Neural progenitor cell (in vitro differentiated cells): ENCODE data around the gene TCF7. TPM values are rescaled to one million over a fixed set of nuclear protein-coding genes. Genes with fewer than 3 reads are reported as not detected.

Experiments used
- DNase-seq: peaks from one replicate; pipeline ENCODE4 v3.0.0-alpha.2; 2016; ENCODE audit warnings: low spot score
- H2AFZ ChIP-seq: fragments of 200-600 bp; sonication (generic); replicated peaks from 2 replicates; pipeline ENCODE4 v1.6.1; 2016; ENCODE audit warnings: antibody characterized with exemption
- H3F3A ChIP-seq: fragments of 200-600 bp; sonication (generic); 2 replicates; pipeline ENCODE4 v1.6.1; 2016; ENCODE audit warnings: antibody characterized with exemption, low read depth
- H3K27ac ChIP-seq: fragments of 200-600 bp; sonication (generic); 2 replicates; pipeline ENCODE4 v1.5.1; 2016; ENCODE audit warnings: mild to moderate bottlenecking
- H3K27me3 ChIP-seq: fragments of 200-600 bp; sonication (generic); 2 replicates; pipeline ENCODE4 v1.6.1; 2016; ENCODE audit warnings: mild to moderate bottlenecking, moderate library complexity
- H3K36me3 ChIP-seq: fragments of 200-600 bp; sonication (generic); 2 replicates; pipeline ENCODE4 v1.5.1; 2016
- H3K4me1 ChIP-seq: fragments of 200-600 bp; sonication (generic); 2 replicates; pipeline ENCODE4 v1.6.1; 2016; ENCODE audit warnings: mixed run types
- H3K4me2 ChIP-seq: fragments of 200-600 bp; sonication (generic); 2 replicates; pipeline ENCODE4 v1.6.1; 2016
- H3K4me3 ChIP-seq: fragments of 200-600 bp; sonication (generic); 2 replicates; pipeline ENCODE4 v1.5.1; 2016
- H3K79me2 ChIP-seq: fragments of 200-600 bp; sonication (generic); 2 replicates; pipeline ENCODE4 v1.6.1; 2016; ENCODE audit warnings: low read depth
- H3K9ac ChIP-seq: fragments of 200-600 bp; sonication (generic); 2 replicates; pipeline ENCODE4 v1.6.1; 2016
- H3K9me3 ChIP-seq: fragments of 200-600 bp; sonication (generic); 2 replicates; pipeline ENCODE4 v1.5.1; 2016; ENCODE audit warnings: low read depth
- H4K20me1 ChIP-seq: fragments of 200-600 bp; sonication (generic); 2 replicates; pipeline ENCODE4 v1.6.1; 2016; ENCODE audit warnings: low read depth
- H3K27ac Mint-ChIP-seq: 3 replicates; pipeline ENCODE4 v1.8.0; 2021; ENCODE audit warnings: mixed read lengths
- H3K27me3 Mint-ChIP-seq: 2 replicates; pipeline ENCODE4 v1.8.0; 2022; ENCODE audit warnings: low read depth, mild to moderate bottlenecking, inconsistent platforms, moderate library complexity, mixed read lengths; ENCODE audit not compliant: insufficient read depth
- H3K36me3 Mint-ChIP-seq: 3 replicates; pipeline ENCODE4 v1.8.0; 2021; ENCODE audit warnings: mixed read lengths
- H3K4me1 Mint-ChIP-seq: 3 replicates; pipeline ENCODE4 v1.8.0; 2021; ENCODE audit warnings: mixed read lengths
- H3K4me3 Mint-ChIP-seq: 3 replicates; pipeline ENCODE4 v1.8.0; 2021; ENCODE audit warnings: mild to moderate bottlenecking, moderate library complexity, mixed read lengths
- H3K9me3 Mint-ChIP-seq: 3 replicates; pipeline ENCODE4 v1.8.0; 2020; ENCODE audit warnings: mixed read lengths
- EZH2 ChIP-seq: fragments of 200-600 bp; sonication (generic); IDR thresholded peaks from 2 replicates; pipeline ENCODE4 v1.6.1; 2017; ENCODE audit warnings: antibody characterized with exemption, mild to moderate bottlenecking, moderate library complexity
- EZH2phosphoT487 ChIP-seq: fragments of 200-600 bp; sonication (generic); IDR thresholded peaks from 2 replicates; pipeline ENCODE4 v1.6.1; 2017; ENCODE audit warnings: antibody characterized with exemption
- total RNA-seq: library from RNA; depleted of rRNA; stranded (reverse); fragments of >200 nt; gene quantifications from 2 replicates; pipeline ENCODE4 v1.2.3, GENCODE V29; 2015; ENCODE audit warnings: low replicate concordance
- TF ChIP-seq, protein P1 (sequence below): fragments of 200-600 bp; sonication (generic); IDR thresholded peaks from 2 replicates; pipeline ENCODE4 v1.5.1; 2017; ENCODE audit warnings: antibody characterized with exemption, mild to moderate bottlenecking

TCF7 gene
- total RNA-seq, 1 donor from 2014 or later, result 0.73 TPM

DNA sequence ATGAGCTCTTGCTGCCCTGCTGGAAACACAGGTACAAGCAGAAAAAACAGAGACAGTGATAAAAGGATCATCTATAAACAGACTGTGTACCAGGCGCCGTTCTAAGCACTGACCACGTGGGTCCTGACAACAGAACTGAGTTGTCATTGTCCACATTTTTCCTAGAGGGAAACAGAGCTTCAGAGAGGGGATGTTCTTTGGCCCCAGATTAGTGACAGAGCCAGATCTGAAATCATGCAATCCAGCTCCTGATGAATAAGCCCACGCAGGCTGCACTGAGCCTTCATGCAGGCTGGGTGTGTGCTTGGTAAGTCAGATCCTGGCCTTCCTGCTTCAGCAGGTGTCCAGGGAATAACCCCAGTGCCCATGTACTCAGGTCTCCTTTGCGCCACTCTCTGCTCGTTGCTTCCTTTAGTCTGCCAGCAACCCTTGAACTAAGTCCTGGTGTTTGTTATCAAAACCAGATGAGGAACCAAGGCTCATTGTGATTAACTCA lies 22.8 kb upstream of the TCF7 start:
- TF ChIP-seq EZH2, result no peak
- TF ChIP-seq EZH2phosphoT487, result no peak
- TF ChIP-seq, protein P1, sequence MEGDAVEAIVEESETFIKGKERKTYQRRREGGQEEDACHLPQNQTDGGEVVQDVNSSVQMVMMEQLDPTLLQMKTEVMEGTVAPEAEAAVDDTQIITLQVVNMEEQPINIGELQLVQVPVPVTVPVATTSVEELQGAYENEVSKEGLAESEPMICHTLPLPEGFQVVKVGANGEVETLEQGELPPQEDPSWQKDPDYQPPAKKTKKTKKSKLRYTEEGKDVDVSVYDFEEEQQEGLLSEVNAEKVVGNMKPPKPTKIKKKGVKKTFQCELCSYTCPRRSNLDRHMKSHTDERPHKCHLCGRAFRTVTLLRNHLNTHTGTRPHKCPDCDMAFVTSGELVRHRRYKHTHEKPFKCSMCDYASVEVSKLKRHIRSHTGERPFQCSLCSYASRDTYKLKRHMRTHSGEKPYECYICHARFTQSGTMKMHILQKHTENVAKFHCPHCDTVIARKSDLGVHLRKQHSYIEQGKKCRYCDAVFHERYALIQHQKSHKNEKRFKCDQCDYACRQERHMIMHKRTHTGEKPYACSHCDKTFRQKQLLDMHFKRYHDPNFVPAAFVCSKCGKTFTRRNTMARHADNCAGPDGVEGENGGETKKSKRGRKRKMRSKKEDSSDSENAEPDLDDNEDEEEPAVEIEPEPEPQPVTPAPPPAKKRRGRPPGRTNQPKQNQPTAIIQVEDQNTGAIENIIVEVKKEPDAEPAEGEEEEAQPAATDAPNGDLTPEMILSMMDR, result no peak
- H3K9me3 ChIP-seq, result no peaks in the 10 kb centered on the region
- no peaks in the 10 kb centered on the region for H3K27me3 ChIP-seq
- no peaks in the 10 kb centered on the region for H3K36me3 ChIP-seq
- H3K4me3 ChIP-seq, result no peak overlapping the region
- no peak overlapping the region for H2AFZ ChIP-seq
- no peak for DNase-seq
- H3K36me3 Mint-ChIP-seq, result no peaks in the 10 kb centered on the region
- no peak overlapping the region for H3K4me2 ChIP-seq
- H3K4me3 Mint-ChIP-seq, result no peak overlapping the region
- H3K79me2 ChIP-seq, result no peaks in the 10 kb centered on the region
- H3K4me1 ChIP-seq, result peaks cover 13% of the 10 kb centered on the region
- H3F3A ChIP-seq, result peaks cover under 1% of the 10 kb centered on the region
- H3K27me3 Mint-ChIP-seq, result peaks cover 4% of the 10 kb centered on the region
- no peaks in the 10 kb centered on the region for H4K20me1 ChIP-seq
- H3K27ac Mint-ChIP-seq, result no peak overlapping the region
- peaks cover 30% of the 10 kb centered on the region for H3K4me1 Mint-ChIP-seq
- H3K9me3 Mint-ChIP-seq, result peaks cover 2% of the 10 kb centered on the region
- no peak overlapping the region for H3K27ac ChIP-seq
- H3K9ac ChIP-seq, result no peak overlapping the region

DNA sequence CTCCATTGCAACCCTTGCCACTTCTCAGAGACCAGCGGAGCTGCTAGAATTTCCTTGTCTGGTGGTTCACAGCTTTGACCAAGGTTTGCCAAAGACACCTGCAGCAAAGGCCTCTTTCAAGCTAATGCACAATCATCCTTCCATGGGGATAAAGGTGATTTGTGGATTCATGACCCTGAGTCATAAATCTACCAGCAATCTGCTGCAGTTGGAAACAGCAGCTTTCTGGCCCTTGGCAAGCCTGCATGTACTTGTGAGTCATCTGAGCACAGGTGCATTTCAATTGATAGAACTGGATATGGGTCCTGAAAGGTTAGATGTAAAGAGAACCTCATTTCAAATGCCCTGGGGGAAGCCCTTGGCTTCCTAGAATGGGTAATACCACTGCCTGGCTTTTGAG lies 21.6 kb upstream of the TCF7 start:
- peaks cover 4% of the 10 kb centered on the region for H3F3A ChIP-seq
- peaks cover 2% of the 10 kb centered on the region for H3K9me3 Mint-ChIP-seq
- peaks cover 25% of the 10 kb centered on the region for H3K4me1 ChIP-seq
- no peak overlapping the region for H3K4me3 Mint-ChIP-seq
- peaks cover 4% of the 10 kb centered on the region for H3K27me3 Mint-ChIP-seq
- no peaks in the 10 kb centered on the region for H3K36me3 Mint-ChIP-seq
- no peaks in the 10 kb centered on the region for H3K79me2 ChIP-seq
- no peak overlapping the region for H3K27ac Mint-ChIP-seq
- H3K9ac ChIP-seq, result no peak overlapping the region
- H3K9me3 ChIP-seq, result no peaks in the 10 kb centered on the region
- peaks cover 41% of the 10 kb centered on the region for H3K4me1 Mint-ChIP-seq
- H3K36me3 ChIP-seq, result no peaks in the 10 kb centered on the region
- no peak overlapping the region for H3K4me2 ChIP-seq
- H3K27ac ChIP-seq, result no peak overlapping the region
- DNase-seq, result no peak
- TF ChIP-seq, protein P1, result no peak
- TF ChIP-seq EZH2 (no peak), EZH2phosphoT487 (no peak)
- H3K27me3 ChIP-seq, result no peaks in the 10 kb centered on the region
- H3K4me3 ChIP-seq, result no peak overlapping the region
- H4K20me1 ChIP-seq, result no peaks in the 10 kb centered on the region
- no peak overlapping the region for H2AFZ ChIP-seq

DNA sequence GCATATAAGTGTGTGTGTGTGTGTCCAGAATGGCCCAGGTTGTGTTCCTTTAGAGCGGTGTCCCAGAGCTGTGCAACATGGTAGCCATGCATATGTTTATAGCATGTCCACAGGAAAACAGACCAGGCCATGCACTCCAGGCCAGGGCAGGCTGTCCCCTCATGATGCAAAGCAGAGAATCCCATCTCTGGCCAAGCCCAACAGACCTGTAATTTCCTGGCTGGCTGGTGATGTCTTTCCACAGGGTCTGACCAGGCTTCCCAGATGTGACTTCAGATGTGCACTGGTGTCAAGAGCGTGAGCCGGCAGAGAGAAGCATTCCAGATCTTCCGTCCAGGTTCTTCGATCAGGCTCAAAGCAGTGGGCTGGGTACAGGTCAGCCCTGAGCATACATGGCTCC lies 21.1 kb upstream of the TCF7 start:
- peaks cover 4% of the 10 kb centered on the region for H3K27me3 Mint-ChIP-seq
- Histone ChIP-seq H4K20me1 (no peaks in the 10 kb centered on the region), H3K9ac (no peak overlapping the region), H3K27me3 (no peaks in the 10 kb centered on the region), H3F3A (peaks cover 4% of the 10 kb centered on the region), H3K27ac (no peak overlapping the region), H3K79me2 (no peaks in the 10 kb centered on the region), H3K36me3 (no peaks in the 10 kb centered on the region), H2AFZ (no peak overlapping the region), H3K4me3 (no peak overlapping the region), H3K4me2 (no peak overlapping the region), H3K9me3 (no peaks in the 10 kb centered on the region), H3K4me1 (peaks cover 25% of the 10 kb centered on the region)
- peaks cover 41% of the 10 kb centered on the region for H3K4me1 Mint-ChIP-seq
- DNase-seq, result no peak
- no peak overlapping the region for H3K4me3 Mint-ChIP-seq
- peak overlapping the region; percentile 53 for H3K27ac Mint-ChIP-seq
- H3K9me3 Mint-ChIP-seq, result peaks cover 2% of the 10 kb centered on the region
- TF ChIP-seq, protein P1, result no peak
- TF ChIP-seq EZH2 (no peak), EZH2phosphoT487 (no peak)
- H3K36me3 Mint-ChIP-seq, result no peaks in the 10 kb centered on the region
